Measurements from ENCODE around the gene FGD4.

DNA sequence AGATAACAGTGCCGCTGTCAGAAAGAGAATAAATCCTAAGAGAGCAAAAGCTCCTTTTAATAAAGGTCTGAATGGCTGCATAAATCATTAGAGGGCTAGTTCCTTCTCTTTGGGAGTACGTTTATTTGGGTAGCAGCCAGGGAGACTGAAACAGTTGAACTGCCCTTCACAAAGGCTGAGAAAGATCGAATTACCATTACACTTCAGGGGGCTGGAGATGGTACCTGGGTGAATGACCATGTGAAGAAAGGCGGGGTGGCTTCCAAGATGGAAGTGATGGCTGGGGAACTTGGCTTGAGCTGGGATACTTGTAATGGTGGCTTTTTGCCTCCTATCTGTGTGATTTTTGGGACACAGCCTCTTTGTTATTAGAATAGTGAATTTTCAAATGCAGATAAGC lies 1.7 kb upstream of the FGD4 start:
- TF ChIP-seq, protein P1, sequence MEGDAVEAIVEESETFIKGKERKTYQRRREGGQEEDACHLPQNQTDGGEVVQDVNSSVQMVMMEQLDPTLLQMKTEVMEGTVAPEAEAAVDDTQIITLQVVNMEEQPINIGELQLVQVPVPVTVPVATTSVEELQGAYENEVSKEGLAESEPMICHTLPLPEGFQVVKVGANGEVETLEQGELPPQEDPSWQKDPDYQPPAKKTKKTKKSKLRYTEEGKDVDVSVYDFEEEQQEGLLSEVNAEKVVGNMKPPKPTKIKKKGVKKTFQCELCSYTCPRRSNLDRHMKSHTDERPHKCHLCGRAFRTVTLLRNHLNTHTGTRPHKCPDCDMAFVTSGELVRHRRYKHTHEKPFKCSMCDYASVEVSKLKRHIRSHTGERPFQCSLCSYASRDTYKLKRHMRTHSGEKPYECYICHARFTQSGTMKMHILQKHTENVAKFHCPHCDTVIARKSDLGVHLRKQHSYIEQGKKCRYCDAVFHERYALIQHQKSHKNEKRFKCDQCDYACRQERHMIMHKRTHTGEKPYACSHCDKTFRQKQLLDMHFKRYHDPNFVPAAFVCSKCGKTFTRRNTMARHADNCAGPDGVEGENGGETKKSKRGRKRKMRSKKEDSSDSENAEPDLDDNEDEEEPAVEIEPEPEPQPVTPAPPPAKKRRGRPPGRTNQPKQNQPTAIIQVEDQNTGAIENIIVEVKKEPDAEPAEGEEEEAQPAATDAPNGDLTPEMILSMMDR (IDR thresholded peaks at IDR 0.05; ENCODE audit: borderline replicate concordance, extremely low read depth, low read length, poor library complexity, severe bottlenecking): no peak
- TF ChIP-seq EZH2 (IDR thresholded peaks at IDR 0.05; ENCODE audit: borderline replicate concordance, low read depth, low read length, severe bottlenecking): no peak
